Uterus (tissue), 2 donors: ENCODE results near the gene PHTF2.

Source experiments
- POLR2A ChIP-seq, 2 donors: fragments of 450-650 bp; IDR thresholded peaks; one replicate each; pipeline ENCODE4 v1.6.1; 2016; ENCODE audit warnings: antibody characterized with exemption in 2 of 2, mild to moderate bottlenecking in 1 of 2, moderate library complexity in 1 of 2
- TF ChIP-seq, protein P1 (sequence below), 4 experiments: fragments of 200-600 bp in 2 of 4; fragments of 450-650 bp in 2 of 4; sonication (generic) in 2 of 4; IDR thresholded peaks; one replicate each; pipeline ENCODE4 v1.5.1; 2016 to 2019; ENCODE audit warnings: antibody characterized with exemption in 4 of 4, mild to moderate bottlenecking in 2 of 4, moderate library complexity in 1 of 4

DNA sequence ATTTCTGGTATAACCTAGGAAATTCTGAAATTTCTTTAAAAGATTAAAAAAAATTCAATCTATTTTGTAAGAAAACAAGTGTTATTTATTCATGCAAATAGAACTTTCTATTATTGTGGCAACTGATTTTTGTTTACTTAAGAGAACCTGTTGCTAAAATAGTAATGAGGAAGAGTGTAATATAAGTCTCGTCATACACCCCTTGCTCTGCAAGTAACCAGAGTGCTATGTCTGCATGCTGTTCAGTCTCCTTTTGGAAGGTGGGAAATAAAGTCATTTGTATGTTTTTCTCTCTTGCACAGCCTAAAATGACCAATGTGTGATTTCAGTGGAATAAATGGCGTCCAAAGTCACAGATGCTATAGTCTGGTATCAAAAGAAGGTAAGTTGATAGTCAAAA is 41.3 kb downstream of the PHTF2 start:
- TF ChIP-seq, protein P1, sequence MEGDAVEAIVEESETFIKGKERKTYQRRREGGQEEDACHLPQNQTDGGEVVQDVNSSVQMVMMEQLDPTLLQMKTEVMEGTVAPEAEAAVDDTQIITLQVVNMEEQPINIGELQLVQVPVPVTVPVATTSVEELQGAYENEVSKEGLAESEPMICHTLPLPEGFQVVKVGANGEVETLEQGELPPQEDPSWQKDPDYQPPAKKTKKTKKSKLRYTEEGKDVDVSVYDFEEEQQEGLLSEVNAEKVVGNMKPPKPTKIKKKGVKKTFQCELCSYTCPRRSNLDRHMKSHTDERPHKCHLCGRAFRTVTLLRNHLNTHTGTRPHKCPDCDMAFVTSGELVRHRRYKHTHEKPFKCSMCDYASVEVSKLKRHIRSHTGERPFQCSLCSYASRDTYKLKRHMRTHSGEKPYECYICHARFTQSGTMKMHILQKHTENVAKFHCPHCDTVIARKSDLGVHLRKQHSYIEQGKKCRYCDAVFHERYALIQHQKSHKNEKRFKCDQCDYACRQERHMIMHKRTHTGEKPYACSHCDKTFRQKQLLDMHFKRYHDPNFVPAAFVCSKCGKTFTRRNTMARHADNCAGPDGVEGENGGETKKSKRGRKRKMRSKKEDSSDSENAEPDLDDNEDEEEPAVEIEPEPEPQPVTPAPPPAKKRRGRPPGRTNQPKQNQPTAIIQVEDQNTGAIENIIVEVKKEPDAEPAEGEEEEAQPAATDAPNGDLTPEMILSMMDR (IDR thresholded peaks at IDR 0.05) = no peak
- TF ChIP-seq POLR2A (IDR thresholded peaks at IDR 0.05) = no peak
